BE2C (cell line): ENCODE measurements around the gene PBX1. TPM values are rescaled to one million over a fixed set of nuclear protein-coding genes. Genes with fewer than 3 reads are reported as not detected.
A peak's percentile ranks its signal among the peaks of the same experiment; 100 is the strongest.

Experiments used
- DNase-seq: peaks from one replicate; pipeline ENCODE4 v3.0.0-alpha.2; 2020
- H3K27me3 ChIP-seq: fragments of 250-450 bp; sonication (Bioruptor Pico); 2 replicates; pipeline ENCODE4 v1.5.1; 2020; ENCODE audit warnings: mild to moderate bottlenecking
- H3K36me3 ChIP-seq: fragments of 250-450 bp; sonication (Bioruptor Pico); 2 replicates; pipeline ENCODE4 v1.5.1; 2020; ENCODE audit warnings: mild to moderate bottlenecking
- H3K4me1 ChIP-seq: fragments of 250-450 bp; sonication (Bioruptor Pico); 2 replicates; pipeline ENCODE4 v1.5.1; 2020
- H3K4me3 ChIP-seq: 2 replicates; pipeline ENCODE4 v1.5.1; 2011; ENCODE audit warnings: low read depth, low read length
- H3K9me3 ChIP-seq: fragments of 250-450 bp; sonication (Bioruptor Pico); 2 replicates; pipeline ENCODE4 v1.5.1; 2020
- polyA plus RNA-seq: library from polyadenylated mRNA; unstranded; fragments of >200 nt; gene quantifications from one replicate; pipeline ENCODE4 v1.2.1, GENCODE V29; 2012; ENCODE audit warnings: low read depth, missing spikeins; ENCODE audit not compliant: insufficient read length, insufficient read depth
- TF ChIP-seq, protein P1 (sequence below): IDR thresholded peaks from 2 replicates; pipeline ENCODE4 v1.5.1; 2012; ENCODE audit warnings: mild to moderate bottlenecking, low read depth, low read length

Gene PBX1
- 25.9 TPM for polyA plus RNA-seq

DNA sequence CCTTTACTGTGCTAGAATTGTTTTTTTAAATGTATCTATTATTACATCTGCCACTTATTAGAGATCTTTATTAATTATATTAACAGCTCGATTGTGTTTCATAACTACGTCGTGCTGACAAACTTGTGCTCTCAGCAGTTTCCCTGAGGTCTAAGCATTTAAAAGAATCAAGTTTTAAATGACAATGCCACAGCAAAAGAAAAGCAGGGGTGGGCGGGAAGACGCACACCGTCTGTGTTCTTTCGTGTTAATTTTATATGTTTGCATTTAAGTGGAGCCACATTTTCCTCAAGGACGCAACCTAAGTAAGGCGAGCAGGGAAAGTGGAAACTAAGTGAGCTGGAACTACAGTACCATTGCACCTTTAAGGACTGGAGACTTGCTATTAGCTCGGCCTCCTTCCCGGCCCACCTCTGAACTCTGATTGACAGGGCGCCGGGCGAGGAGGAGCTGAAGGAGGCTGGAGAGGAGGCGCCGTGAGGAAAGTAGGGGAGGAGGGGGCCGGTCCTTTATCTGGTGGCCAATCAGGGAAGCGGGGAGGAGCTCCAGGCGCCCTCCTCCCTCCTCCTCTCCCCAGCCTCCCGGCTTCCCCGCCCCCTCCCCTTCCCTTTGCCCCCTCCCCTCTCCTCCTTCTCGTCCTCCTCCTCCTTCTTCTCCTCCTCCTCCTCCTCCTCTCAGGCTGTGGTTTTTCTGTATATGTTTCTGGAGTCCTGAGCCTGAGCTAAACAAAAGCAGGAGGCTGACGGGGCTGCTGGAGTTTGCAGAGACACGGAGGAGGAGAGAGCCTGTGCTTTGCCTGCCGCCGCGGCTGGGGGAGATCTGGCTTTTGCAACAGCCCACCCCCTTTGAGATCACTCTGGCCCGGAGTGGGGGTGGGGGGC is at the start of gene PBX1:
PBX1 (plus strand) TSS at position 724 of the 881 bp plus-strand sequence.
- TF ChIP-seq, protein P1, sequence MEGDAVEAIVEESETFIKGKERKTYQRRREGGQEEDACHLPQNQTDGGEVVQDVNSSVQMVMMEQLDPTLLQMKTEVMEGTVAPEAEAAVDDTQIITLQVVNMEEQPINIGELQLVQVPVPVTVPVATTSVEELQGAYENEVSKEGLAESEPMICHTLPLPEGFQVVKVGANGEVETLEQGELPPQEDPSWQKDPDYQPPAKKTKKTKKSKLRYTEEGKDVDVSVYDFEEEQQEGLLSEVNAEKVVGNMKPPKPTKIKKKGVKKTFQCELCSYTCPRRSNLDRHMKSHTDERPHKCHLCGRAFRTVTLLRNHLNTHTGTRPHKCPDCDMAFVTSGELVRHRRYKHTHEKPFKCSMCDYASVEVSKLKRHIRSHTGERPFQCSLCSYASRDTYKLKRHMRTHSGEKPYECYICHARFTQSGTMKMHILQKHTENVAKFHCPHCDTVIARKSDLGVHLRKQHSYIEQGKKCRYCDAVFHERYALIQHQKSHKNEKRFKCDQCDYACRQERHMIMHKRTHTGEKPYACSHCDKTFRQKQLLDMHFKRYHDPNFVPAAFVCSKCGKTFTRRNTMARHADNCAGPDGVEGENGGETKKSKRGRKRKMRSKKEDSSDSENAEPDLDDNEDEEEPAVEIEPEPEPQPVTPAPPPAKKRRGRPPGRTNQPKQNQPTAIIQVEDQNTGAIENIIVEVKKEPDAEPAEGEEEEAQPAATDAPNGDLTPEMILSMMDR, result no peak
- peak; percentile 94 for DNase-seq
- H3K27me3 ChIP-seq, result peaks cover 4% of the 10 kb centered on the region; the same call in 1 of the 2 replicates
- H3K4me3 ChIP-seq, result peak within 1 kb of the TSS; percentile 46
- H3K4me1 ChIP-seq, result no peaks in the 10 kb centered on the region
- H3K9me3 ChIP-seq, result no peaks in the 10 kb centered on the region
- H3K36me3 ChIP-seq, result no peaks in the 10 kb centered on the region

DNA sequence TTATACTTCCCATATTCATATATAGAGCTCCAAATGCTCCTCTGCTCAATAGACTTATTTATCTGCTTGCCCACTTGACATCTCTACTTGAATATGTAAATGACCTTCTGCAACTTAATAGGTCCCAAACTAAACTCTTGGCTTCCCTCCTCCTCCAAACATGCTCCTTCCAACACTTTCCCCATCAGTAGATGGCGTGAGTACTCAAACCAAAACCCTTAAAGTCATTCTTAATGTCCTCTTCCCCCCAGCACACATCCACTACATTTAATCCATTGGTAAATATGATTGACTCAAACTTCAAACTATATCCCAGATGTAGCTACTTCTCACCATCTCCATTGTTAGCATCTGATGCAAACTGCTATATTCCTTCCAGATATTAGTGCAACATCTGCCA is 48.5 kb upstream of the PBX1 start:
- no peaks in the 10 kb centered on the region for H3K4me1 ChIP-seq
- no peaks in the 10 kb centered on the region for H3K36me3 ChIP-seq
- TF ChIP-seq, protein P1, result no peak
- no peak for DNase-seq
- no peak overlapping the region for H3K4me3 ChIP-seq
- H3K9me3 ChIP-seq, result no peaks in the 10 kb centered on the region
- no peaks in the 10 kb centered on the region for H3K27me3 ChIP-seq

DNA sequence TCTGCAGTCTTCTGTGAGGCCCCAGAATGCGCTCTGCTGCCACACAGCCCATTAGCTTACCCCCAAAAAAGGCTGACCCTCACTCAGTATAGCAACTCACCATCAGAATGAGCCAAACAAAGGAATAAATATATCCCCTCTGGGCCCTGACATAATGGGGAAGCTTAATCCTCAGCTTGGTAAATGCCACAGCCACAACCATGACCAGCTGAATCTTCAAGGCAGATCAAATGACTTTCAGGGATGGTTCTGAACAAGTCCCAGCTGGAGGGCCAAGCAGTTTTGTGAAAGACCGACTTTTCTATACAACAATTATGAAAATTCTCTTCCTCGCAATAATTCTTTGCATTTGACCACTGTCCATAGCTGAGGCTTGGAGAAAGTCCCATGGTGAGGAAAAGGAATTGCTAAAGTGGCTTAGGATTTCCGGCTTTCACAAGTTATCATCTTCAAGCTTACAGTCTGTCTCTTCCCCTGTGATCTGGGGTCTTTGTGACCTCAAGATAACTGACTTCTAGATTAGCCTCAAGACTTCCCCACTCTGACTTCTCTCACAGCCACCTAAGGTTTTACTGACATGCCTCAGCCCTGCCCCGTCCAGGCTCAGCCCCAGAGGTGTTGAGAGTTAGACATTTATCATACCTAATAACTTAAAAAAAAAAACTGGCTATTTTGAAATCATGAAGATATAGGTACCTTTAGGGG is 47.8 kb upstream of the PBX1 start:
- H3K36me3 ChIP-seq, result no peaks in the 10 kb centered on the region
- no peaks in the 10 kb centered on the region for H3K4me1 ChIP-seq
- TF ChIP-seq, protein P1, result no peak
- H3K9me3 ChIP-seq, result no peaks in the 10 kb centered on the region
- no peak for DNase-seq
- no peaks in the 10 kb centered on the region for H3K27me3 ChIP-seq
- no peak overlapping the region for H3K4me3 ChIP-seq

DNA sequence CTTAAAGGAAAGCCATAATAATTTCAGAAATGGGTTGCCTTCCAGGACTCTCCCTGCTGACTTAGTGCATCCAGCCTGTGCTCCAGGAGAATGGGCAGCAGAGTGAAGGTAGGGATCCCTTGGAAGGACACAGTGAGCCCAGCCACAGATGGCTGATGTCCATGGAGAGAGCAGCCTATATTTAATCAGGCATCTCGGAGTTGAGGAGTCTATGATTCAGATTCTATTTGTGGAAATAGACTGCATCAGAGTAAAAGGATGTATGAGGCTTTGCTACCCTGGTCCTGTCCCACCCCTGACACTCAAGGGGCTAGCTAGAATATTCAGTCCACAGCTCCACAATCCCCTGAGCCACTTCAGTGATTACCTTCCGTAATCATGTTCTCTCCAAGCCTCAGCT is 43.8 kb upstream of the PBX1 start:
- Histone ChIP-seq H3K4me3 (no peak overlapping the region), H3K4me1 (no peaks in the 10 kb centered on the region), H3K36me3 (no peaks in the 10 kb centered on the region), H3K27me3 (no peaks in the 10 kb centered on the region; the same call in 1 of the 2 replicates), H3K9me3 (no peaks in the 10 kb centered on the region)
- TF ChIP-seq, protein P1, result no peak
- DNase-seq, result no peak

DNA sequence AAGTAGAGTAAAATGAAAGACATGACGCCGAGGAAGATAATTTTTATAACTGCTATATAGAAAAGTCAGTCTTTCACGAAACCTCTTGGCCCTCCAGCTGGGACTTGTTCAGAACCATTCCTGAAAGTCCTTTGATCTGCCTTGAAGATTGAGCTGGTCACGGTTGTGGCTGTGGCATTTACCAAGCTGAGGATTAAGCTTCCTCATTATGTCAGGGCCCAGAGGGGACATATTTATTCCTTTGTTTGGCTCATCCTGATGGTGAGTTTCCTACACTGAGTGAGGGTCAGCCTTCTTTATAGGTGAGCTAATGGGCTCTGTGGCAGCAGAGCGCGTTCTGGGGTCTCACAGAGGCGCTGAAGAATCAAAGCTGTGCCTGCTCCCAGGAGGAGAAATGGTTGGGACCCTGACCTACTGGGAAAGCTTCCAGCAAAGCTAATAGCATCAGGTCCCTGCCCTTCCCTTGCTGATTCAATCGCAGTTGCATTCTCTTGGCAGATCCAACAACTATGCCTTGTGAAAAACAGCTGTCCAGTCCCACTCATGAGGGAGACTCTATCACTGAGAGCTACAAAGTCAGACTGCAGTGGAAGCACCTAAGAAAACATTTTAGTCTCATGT is 43.2 kb upstream of the PBX1 start:
- DNase-seq, result no peak
- Histone ChIP-seq H3K4me3 (no peak overlapping the region), H3K27me3 (no peaks in the 10 kb centered on the region; the same call in 1 of the 2 replicates), H3K36me3 (no peaks in the 10 kb centered on the region), H3K4me1 (no peaks in the 10 kb centered on the region), H3K9me3 (no peaks in the 10 kb centered on the region)
- TF ChIP-seq, protein P1, result no peak
